GM23338 (cell line): Measurements from ENCODE around the gene SCN2B. TPM values are rescaled to one million over a fixed set of nuclear protein-coding genes. Genes with fewer than 3 reads are reported as not detected.

Experiments
- ATAC-seq: fragments of 200-7000 bp; cut with Tn5 transposase; 3 replicates; pipeline ENCODE4 v1.9.1; 2020
- DNase-seq: peaks from one replicate; pipeline ENCODE4 v3.0.0-alpha.2; 2015; ENCODE audit warnings: low spot score
- H2AFZ ChIP-seq: fragments of 200-600 bp; sonication (generic); 2 replicates; pipeline ENCODE4 v1.8.0; 2016; ENCODE audit warnings: antibody characterized with exemption, mild to moderate bottlenecking, moderate library complexity
- H3F3A ChIP-seq: fragments of 200-600 bp; sonication (generic); replicated peaks from 2 replicates; pipeline ENCODE4 v1.8.0; 2017; ENCODE audit warnings: antibody characterized with exemption, mixed run types, low read depth
- H3K27ac ChIP-seq: fragments of 200-600 bp; sonication (generic); 2 replicates; pipeline ENCODE4 v1.6.1; 2016; ENCODE audit warnings: low read depth
- H3K27me3 ChIP-seq: fragments of 200-600 bp; sonication (generic); 2 replicates; pipeline ENCODE4 v1.8.0; 2016; ENCODE audit warnings: mild to moderate bottlenecking, mixed run types, moderate library complexity; ENCODE audit not compliant: insufficient read depth
- H3K36me3 ChIP-seq: fragments of 200-600 bp; sonication (generic); 2 replicates; pipeline ENCODE4 v1.8.0; 2016; ENCODE audit warnings: mild to moderate bottlenecking; ENCODE audit not compliant: insufficient read depth
- H3K4me1 ChIP-seq: fragments of 200-600 bp; sonication (generic); 2 replicates; pipeline ENCODE4 v1.8.0; 2016; ENCODE audit warnings: mild to moderate bottlenecking, moderate library complexity; ENCODE audit not compliant: insufficient read depth
- H3K4me2 ChIP-seq: fragments of 200-600 bp; sonication (generic); 2 replicates; pipeline ENCODE4 v1.7.1; 2017; ENCODE audit warnings: mixed run types
- H3K4me3 ChIP-seq: fragments of 200-600 bp; sonication (generic); 2 replicates; pipeline ENCODE4 v1.6.1; 2016; ENCODE audit warnings: mixed run types
- H3K79me2 ChIP-seq: fragments of 200-600 bp; sonication (generic); replicated peaks from 2 replicates; pipeline ENCODE4 v1.8.0; 2017; ENCODE audit warnings: mild to moderate bottlenecking; ENCODE audit not compliant: insufficient read depth
- H3K9me2 ChIP-seq: fragments of 200-600 bp; sonication (generic); 2 replicates; pipeline ENCODE4 v1.8.0; 2017; ENCODE audit not compliant: insufficient read depth
- H4K20me1 ChIP-seq: fragments of 200-600 bp; sonication (generic); replicated peaks from 2 replicates; pipeline ENCODE4 v1.8.0; 2017; ENCODE audit warnings: mild to moderate bottlenecking; ENCODE audit not compliant: insufficient read depth
- H3K27ac Mint-ChIP-seq: 2 replicates; pipeline ENCODE4 v1.8.0; 2020; ENCODE audit warnings: inconsistent platforms, mild to moderate bottlenecking, moderate library complexity, mixed read lengths
- H3K27me3 Mint-ChIP-seq: 3 replicates; pipeline ENCODE4 v1.8.0; 2022; ENCODE audit warnings: low read depth, mild to moderate bottlenecking, moderate library complexity, mixed read lengths, inconsistent platforms; ENCODE audit not compliant: insufficient read depth, poor library complexity
- H3K36me3 Mint-ChIP-seq: 3 replicates; pipeline ENCODE4 v1.8.0; 2021; ENCODE audit warnings: low read depth, mild to moderate bottlenecking, inconsistent platforms, moderate library complexity, mixed read lengths
- H3K4me1 Mint-ChIP-seq: 3 replicates; pipeline ENCODE4 v1.8.0; 2020; ENCODE audit warnings: mild to moderate bottlenecking, inconsistent platforms, mixed read lengths
- H3K4me3 Mint-ChIP-seq: 3 replicates; pipeline ENCODE4 v1.8.0; 2021; ENCODE audit warnings: moderate library complexity, mild to moderate bottlenecking, inconsistent platforms, mixed read lengths
- H3K9me3 Mint-ChIP-seq: 3 replicates; pipeline ENCODE4 v1.8.0; 2020; ENCODE audit warnings: moderate library complexity, mild to moderate bottlenecking, inconsistent platforms, mixed read lengths
- CREB1 ChIP-seq: fragments of 250-450 bp; sonication (Bioruptor Pico); IDR thresholded peaks from 2 replicates; pipeline ENCODE4 v1.5.0; 2020; ENCODE audit warnings: low read depth, mild to moderate bottlenecking, moderate library complexity
- EZH2 ChIP-seq: fragments of 200-600 bp; sonication (generic); IDR thresholded peaks from one replicate; pipeline ENCODE4 v1.8.0; 2017; ENCODE audit warnings: antibody characterized with exemption, mild to moderate bottlenecking, low read depth; ENCODE audit not compliant: unreplicated experiment
- ZNF114 ChIP-seq: fragments of 250-450 bp; sonication (Bioruptor Pico); IDR thresholded peaks from 2 replicates; pipeline ENCODE4 v1.5.0; 2020; ENCODE audit warnings: mild to moderate bottlenecking, moderate library complexity
- ZNF331 ChIP-seq: fragments of 250-450 bp; sonication (Bioruptor Pico); IDR thresholded peaks from 2 replicates; pipeline ENCODE4 v1.5.0; 2020; ENCODE audit warnings: low read depth, mild to moderate bottlenecking, moderate library complexity
- polyA plus RNA-seq: library from polyadenylated mRNA; unstranded; fragments of >200 nt; fragmentation: Nextera tagmentation; extraction: Ambion mirVana; gene quantifications from 2 replicates; pipeline ENCODE4 v1.2.1, GENCODE V29; 2016
- total RNA-seq: library from RNA; depleted of rRNA; stranded (reverse); fragments of >200 nt; shearing (Covaris generic); gene quantifications from 2 replicates; pipeline ENCODE4 v1.2.3, GENCODE V29; 2014
- TF ChIP-seq, protein P1 (sequence below): fragments of 250-450 bp; sonication (Bioruptor Pico); IDR thresholded peaks from 2 replicates; pipeline ENCODE4 v1.5.0; 2020; ENCODE audit warnings: mild to moderate bottlenecking, moderate library complexity
- TF ChIP-seq, protein P2 (sequence below), 2 experiments: fragments of 200-600 bp in 1 of 2; sonication (generic) in 1 of 2; conservative IDR thresholded peaks; 2 replicates each; pipeline versions ENCODE4 v1.5.1 to v1.6.1; 2016 to 2017; ENCODE audit warnings: antibody characterized with exemption in 2 of 2, low read depth in 2 of 2, mild to moderate bottlenecking in 2 of 2, moderate library complexity in 1 of 2
- TF ChIP-seq, protein P3 (sequence below): IDR thresholded peaks from one replicate; pipeline ENCODE4 v1.6.1; 2018; ENCODE audit warnings: antibody characterized with exemption; ENCODE audit not compliant: unreplicated experiment

The SCN2B gene
- total and polyA plus RNA-seq, 2 experiments from 2014 or later = 0.03 TPM; not detected in 1

DNA sequence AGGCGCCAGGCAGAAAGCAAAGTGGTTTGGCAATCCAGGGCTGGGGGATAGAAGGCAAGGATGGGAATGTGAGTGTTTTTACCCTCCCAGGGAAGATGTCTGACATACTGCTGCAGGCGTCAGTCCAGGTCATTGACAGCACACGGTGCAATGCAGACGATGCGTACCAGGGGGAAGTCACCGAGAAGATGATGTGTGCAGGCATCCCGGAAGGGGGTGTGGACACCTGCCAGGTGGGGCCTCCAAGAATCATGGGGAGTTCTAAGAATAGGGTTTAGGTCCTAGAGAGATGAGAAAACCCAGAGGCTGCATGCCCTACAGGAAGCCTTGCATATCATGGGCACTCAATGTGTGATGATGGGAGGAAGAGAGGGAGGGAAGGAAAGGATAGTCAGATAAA lies 61.4 kb downstream of the SCN2B start:
- H3K4me1 Mint-ChIP-seq = peaks cover 13% of the 10 kb centered on the region
- H3K27ac Mint-ChIP-seq = no peak overlapping the region
- peaks cover 7% of the 10 kb centered on the region for H3K27me3 Mint-ChIP-seq
- H4K20me1 ChIP-seq = no peaks in the 10 kb centered on the region
- H3K4me3 ChIP-seq = no peak overlapping the region
- H3K27ac ChIP-seq = no peak overlapping the region
- TF ChIP-seq, protein P1, sequence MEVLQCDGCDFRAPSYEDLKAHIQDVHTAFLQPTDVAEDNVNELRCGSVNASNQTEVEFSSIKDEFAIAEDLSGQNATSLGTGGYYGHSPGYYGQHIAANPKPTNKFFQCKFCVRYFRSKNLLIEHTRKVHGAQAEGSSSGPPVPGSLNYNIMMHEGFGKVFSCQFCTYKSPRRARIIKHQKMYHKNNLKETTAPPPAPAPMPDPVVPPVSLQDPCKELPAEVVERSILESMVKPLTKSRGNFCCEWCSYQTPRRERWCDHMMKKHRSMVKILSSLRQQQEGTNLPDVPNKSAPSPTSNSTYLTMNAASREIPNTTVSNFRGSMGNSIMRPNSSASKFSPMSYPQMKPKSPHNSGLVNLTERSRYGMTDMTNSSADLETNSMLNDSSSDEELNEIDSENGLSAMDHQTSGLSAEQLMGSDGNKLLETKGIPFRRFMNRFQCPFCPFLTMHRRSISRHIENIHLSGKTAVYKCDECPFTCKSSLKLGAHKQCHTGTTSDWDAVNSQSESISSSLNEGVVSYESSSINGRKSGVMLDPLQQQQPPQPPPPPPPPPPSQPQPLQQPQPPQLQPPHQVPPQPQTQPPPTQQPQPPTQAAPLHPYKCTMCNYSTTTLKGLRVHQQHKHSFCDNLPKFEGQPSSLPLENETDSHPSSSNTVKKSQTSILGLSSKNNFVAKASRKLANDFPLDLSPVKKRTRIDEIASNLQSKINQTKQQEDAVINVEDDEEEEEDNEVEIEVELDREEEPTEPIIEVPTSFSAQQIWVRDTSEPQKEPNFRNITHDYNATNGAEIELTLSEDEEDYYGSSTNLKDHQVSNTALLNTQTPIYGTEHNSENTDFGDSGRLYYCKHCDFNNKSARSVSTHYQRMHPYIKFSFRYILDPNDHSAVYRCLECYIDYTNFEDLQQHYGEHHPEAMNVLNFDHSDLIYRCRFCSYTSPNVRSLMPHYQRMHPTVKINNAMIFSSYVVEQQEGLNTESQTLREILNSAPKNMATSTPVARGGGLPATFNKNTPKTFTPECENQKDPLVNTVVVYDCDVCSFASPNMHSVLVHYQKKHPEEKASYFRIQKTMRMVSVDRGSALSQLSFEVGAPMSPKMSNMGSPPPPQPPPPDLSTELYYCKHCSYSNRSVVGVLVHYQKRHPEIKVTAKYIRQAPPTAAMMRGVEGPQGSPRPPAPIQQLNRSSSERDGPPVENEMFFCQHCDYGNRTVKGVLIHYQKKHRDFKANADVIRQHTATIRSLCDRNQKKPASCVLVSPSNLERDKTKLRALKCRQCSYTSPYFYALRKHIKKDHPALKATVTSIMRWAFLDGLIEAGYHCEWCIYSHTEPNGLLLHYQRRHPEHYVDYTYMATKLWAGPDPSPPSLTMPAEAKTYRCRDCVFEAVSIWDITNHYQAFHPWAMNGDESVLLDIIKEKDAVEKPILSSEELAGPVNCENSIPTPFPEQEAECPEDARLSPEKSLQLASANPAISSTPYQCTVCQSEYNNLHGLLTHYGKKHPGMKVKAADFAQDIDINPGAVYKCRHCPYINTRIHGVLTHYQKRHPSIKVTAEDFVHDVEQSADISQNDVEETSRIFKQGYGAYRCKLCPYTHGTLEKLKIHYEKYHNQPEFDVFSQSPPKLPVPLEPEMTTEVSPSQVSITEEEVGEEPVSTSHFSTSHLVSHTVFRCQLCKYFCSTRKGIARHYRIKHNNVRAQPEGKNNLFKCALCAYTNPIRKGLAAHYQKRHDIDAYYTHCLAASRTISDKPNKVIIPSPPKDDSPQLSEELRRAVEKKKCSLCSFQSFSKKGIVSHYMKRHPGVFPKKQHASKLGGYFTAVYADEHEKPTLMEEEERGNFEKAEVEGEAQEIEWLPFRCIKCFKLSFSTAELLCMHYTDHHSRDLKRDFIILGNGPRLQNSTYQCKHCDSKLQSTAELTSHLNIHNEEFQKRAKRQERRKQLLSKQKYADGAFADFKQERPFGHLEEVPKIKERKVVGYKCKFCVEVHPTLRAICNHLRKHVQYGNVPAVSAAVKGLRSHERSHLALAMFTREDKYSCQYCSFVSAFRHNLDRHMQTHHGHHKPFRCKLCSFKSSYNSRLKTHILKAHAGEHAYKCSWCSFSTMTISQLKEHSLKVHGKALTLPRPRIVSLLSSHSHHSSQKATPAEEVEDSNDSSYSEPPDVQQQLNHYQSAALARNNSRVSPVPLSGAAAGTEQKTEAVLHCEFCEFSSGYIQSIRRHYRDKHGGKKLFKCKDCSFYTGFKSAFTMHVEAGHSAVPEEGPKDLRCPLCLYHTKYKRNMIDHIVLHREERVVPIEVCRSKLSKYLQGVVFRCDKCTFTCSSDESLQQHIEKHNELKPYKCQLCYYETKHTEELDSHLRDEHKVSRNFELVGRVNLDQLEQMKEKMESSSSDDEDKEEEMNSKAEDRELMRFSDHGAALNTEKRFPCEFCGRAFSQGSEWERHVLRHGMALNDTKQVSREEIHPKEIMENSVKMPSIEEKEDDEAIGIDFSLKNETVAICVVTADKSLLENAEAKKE = no peak
- TF ChIP-seq, protein P2, sequence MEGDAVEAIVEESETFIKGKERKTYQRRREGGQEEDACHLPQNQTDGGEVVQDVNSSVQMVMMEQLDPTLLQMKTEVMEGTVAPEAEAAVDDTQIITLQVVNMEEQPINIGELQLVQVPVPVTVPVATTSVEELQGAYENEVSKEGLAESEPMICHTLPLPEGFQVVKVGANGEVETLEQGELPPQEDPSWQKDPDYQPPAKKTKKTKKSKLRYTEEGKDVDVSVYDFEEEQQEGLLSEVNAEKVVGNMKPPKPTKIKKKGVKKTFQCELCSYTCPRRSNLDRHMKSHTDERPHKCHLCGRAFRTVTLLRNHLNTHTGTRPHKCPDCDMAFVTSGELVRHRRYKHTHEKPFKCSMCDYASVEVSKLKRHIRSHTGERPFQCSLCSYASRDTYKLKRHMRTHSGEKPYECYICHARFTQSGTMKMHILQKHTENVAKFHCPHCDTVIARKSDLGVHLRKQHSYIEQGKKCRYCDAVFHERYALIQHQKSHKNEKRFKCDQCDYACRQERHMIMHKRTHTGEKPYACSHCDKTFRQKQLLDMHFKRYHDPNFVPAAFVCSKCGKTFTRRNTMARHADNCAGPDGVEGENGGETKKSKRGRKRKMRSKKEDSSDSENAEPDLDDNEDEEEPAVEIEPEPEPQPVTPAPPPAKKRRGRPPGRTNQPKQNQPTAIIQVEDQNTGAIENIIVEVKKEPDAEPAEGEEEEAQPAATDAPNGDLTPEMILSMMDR (conservative IDR thresholded peaks at IDR 0.05; ENCODE audit: low read depth in 2 of 2) = no peak
- TF ChIP-seq ZNF114 (no peak), EZH2 (no peak), CREB1 (CRISPR knock-in tag) (no peak), ZNF331 (no peak)
- TF ChIP-seq, protein P3, sequence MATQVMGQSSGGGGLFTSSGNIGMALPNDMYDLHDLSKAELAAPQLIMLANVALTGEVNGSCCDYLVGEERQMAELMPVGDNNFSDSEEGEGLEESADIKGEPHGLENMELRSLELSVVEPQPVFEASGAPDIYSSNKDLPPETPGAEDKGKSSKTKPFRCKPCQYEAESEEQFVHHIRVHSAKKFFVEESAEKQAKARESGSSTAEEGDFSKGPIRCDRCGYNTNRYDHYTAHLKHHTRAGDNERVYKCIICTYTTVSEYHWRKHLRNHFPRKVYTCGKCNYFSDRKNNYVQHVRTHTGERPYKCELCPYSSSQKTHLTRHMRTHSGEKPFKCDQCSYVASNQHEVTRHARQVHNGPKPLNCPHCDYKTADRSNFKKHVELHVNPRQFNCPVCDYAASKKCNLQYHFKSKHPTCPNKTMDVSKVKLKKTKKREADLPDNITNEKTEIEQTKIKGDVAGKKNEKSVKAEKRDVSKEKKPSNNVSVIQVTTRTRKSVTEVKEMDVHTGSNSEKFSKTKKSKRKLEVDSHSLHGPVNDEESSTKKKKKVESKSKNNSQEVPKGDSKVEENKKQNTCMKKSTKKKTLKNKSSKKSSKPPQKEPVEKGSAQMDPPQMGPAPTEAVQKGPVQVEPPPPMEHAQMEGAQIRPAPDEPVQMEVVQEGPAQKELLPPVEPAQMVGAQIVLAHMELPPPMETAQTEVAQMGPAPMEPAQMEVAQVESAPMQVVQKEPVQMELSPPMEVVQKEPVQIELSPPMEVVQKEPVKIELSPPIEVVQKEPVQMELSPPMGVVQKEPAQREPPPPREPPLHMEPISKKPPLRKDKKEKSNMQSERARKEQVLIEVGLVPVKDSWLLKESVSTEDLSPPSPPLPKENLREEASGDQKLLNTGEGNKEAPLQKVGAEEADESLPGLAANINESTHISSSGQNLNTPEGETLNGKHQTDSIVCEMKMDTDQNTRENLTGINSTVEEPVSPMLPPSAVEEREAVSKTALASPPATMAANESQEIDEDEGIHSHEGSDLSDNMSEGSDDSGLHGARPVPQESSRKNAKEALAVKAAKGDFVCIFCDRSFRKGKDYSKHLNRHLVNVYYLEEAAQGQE = no peak
- no peaks in the 10 kb centered on the region for H3K36me3 ChIP-seq
- H3K9me2 ChIP-seq = no peaks in the 10 kb centered on the region
- H3K27me3 ChIP-seq = no peaks in the 10 kb centered on the region
- H3K4me2 ChIP-seq = no peak overlapping the region
- peaks cover 14% of the 10 kb centered on the region; the same call in 1 of the 2 replicates for H3K4me1 ChIP-seq
- no peak overlapping the region for H3K4me3 Mint-ChIP-seq
- H2AFZ ChIP-seq = no peak overlapping the region
- ATAC-seq (no peak), DNase-seq (no peak)
- H3K79me2 ChIP-seq = no peaks in the 10 kb centered on the region
- H3F3A ChIP-seq = no peaks in the 10 kb centered on the region
- H3K9me3 Mint-ChIP-seq = no peaks in the 10 kb centered on the region
- H3K36me3 Mint-ChIP-seq = no peaks in the 10 kb centered on the region
